Hepatocyte (in vitro differentiated cells): ENCODE results near the gene SAMD4A.

Source experiments
- CTCF ChIP-seq: fragments of 200-600 bp; sonication (generic); IDR thresholded peaks from 2 replicates; pipeline ENCODE4 v1.5.1; 2016; ENCODE audit warnings: antibody characterized with exemption, mild to moderate bottlenecking; ENCODE audit not compliant: poor library complexity
- EZH2 ChIP-seq: fragments of 200-600 bp; sonication (generic); IDR thresholded peaks from 2 replicates; pipeline ENCODE4 v1.6.1; 2016; ENCODE audit warnings: antibody characterized with exemption, mild to moderate bottlenecking, borderline replicate concordance
- EZH2phosphoT487 ChIP-seq: fragments of 200-600 bp; sonication (generic); IDR thresholded peaks from one replicate; pipeline ENCODE4 v1.6.1; 2018; ENCODE audit warnings: antibody characterized with exemption, mild to moderate bottlenecking, low read depth, moderate library complexity; ENCODE audit not compliant: unreplicated experiment, severe bottlenecking

DNA sequence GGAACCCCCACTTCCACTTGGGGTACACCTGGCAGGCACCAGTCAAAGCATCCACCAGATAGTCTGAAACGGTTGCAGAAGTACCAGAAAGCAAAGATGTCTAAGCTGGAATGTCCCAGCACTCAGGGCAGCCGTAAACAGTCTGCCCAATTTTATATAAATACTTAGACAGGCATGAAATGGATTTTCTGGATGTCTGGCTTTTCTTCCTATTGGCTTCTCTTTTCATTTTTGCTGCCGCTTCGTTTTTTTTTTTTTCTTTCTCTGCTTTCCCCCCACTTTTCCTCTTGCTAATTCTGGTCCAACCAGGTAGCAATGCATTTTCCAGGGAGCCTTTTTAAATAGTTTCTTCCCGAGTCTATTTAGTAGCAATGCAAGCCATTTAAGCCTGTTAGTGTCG lies 168.0 kb downstream of the SAMD4A start:
- TF ChIP-seq CTCF (no peak), EZH2 (no peak), EZH2phosphoT487 (no peak)
